CD14-positive monocyte (primary cell): ENCODE results near the gene BACE2. TPM values are rescaled to one million over a fixed set of nuclear protein-coding genes. Genes with fewer than 3 reads are reported as not detected.

ENCODE experiments used
- DNase-seq, 3 donors: peaks; one replicate each; pipeline ENCODE4 v3.0.0-alpha.2; 2011 to 2022
- H2AFZ ChIP-seq: 2 replicates; pipeline ENCODE4 v1.6.0; 2012; ENCODE audit warnings: mild to moderate bottlenecking, low read depth, low read length, inconsistent platforms; ENCODE audit not compliant: insufficient read depth, poor library complexity, severe bottlenecking
- H3K27ac ChIP-seq, 2 donors: 1 replicate in 1 of 2; 2 replicates in 1 of 2; pipeline ENCODE4 v1.5.1; 2012 to 2013; ENCODE audit warnings: low read length in 2 of 2, control low read depth in 1 of 2, inconsistent platforms in 1 of 2, low read depth in 1 of 2, mild to moderate bottlenecking in 1 of 2
- H3K27me3 ChIP-seq, 2 donors: one replicate each; pipeline versions ENCODE4 v1.6.0 to v1.6.1; 2011 to 2013; ENCODE audit warnings: low read length in 2 of 2; ENCODE audit not compliant: control insufficient read depth in 2 of 2, insufficient read depth in 2 of 2
- H3K36me3 ChIP-seq, 2 donors: replicated peaks in 1 of 2; 1 replicate in 1 of 2; 2 replicates in 1 of 2; pipeline versions ENCODE4 v1.5.1 to v1.6.1; 2012 to 2013; ENCODE audit warnings: low read length in 2 of 2, control low read depth in 1 of 2, inconsistent platforms in 1 of 2, mild to moderate bottlenecking in 1 of 2; ENCODE audit not compliant: insufficient read depth in 2 of 2, control insufficient read depth in 1 of 2
- H3K4me1 ChIP-seq, 2 donors: 1 replicate in 1 of 2; 2 replicates in 1 of 2; pipeline versions ENCODE4 v1.5.1 to v1.6.1; 2012 to 2013; ENCODE audit warnings: low read length in 2 of 2, control low read depth in 1 of 2, inconsistent platforms in 1 of 2, mild to moderate bottlenecking in 1 of 2, moderate library complexity in 1 of 2; ENCODE audit not compliant: insufficient read depth in 2 of 2, control insufficient read depth in 1 of 2
- H3K4me2 ChIP-seq: replicated peaks from 2 replicates; pipeline ENCODE3; 2012; ENCODE audit warnings: low read length, moderate library complexity, mild to moderate bottlenecking; ENCODE audit not compliant: poor library complexity, severe bottlenecking; ENCODE audit errors: extremely low read depth
- H3K4me3 ChIP-seq, 3 experiments: fragments of 200-600 bp in 1 of 3; sonication (generic) in 1 of 3; replicated peaks in 1 of 3; 1 replicate in 2 of 3; 2 replicates in 1 of 3; pipeline ENCODE4 v1.5.1; 2011 to 2013; ENCODE audit warnings: low read length in 3 of 3, mild to moderate bottlenecking in 3 of 3, control low read depth in 2 of 3, low read depth in 2 of 3, inconsistent platforms in 1 of 3, moderate library complexity in 1 of 3
- H3K79me2 ChIP-seq: 2 replicates; pipeline ENCODE4 v1.6.0; 2012; ENCODE audit warnings: mild to moderate bottlenecking, control low read depth, inconsistent platforms, low read length, moderate library complexity; ENCODE audit not compliant: insufficient read depth
- H3K9ac ChIP-seq: 2 replicates; pipeline ENCODE4 v1.6.0; 2017; ENCODE audit warnings: low read length, mild to moderate bottlenecking; ENCODE audit not compliant: insufficient read depth, poor library complexity, severe bottlenecking
- H3K9me3 ChIP-seq, 2 donors: replicated peaks in 1 of 2; 1 replicate in 1 of 2; 2 replicates in 1 of 2; pipeline versions ENCODE4 v1.5.1 to v1.6.1; 2012 to 2013; ENCODE audit warnings: low read length in 2 of 2, control low read depth in 1 of 2; ENCODE audit not compliant: control insufficient read depth in 1 of 2, insufficient read depth in 1 of 2
- H4K20me1 ChIP-seq: 2 replicates; pipeline ENCODE4 v1.6.0; 2012; ENCODE audit warnings: mild to moderate bottlenecking, low read length, control low read depth, moderate library complexity; ENCODE audit not compliant: insufficient read depth
- H3K27ac Mint-ChIP-seq, 7 donors: one replicate each; pipeline ENCODE4 v1.8.0; 2020; ENCODE audit warnings: mild to moderate bottlenecking in 7 of 7, mixed read lengths in 7 of 7, moderate library complexity in 6 of 7, inconsistent platforms in 2 of 7
- H3K27me3 Mint-ChIP-seq, 3 donors: one replicate each; pipeline ENCODE4 v1.8.0; 2021 to 2022; ENCODE audit warnings: low read depth in 3 of 3, mild to moderate bottlenecking in 3 of 3, mixed read lengths in 3 of 3, moderate library complexity in 3 of 3, inconsistent platforms in 1 of 3
- H3K36me3 Mint-ChIP-seq, 2 donors: one replicate each; pipeline ENCODE4 v1.8.0; 2020; ENCODE audit warnings: mixed read lengths in 2 of 2, inconsistent platforms in 1 of 2, mild to moderate bottlenecking in 1 of 2
- H3K4me1 Mint-ChIP-seq: one replicate; pipeline ENCODE4 v1.8.0; 2020; ENCODE audit warnings: mild to moderate bottlenecking, mixed read lengths
- H3K4me3 Mint-ChIP-seq, 2 donors: one replicate each; pipeline ENCODE4 v1.8.0; 2020; ENCODE audit warnings: mild to moderate bottlenecking in 2 of 2, mixed read lengths in 2 of 2, moderate library complexity in 1 of 2
- H3K9me3 Mint-ChIP-seq, 7 donors: one replicate each; pipeline ENCODE4 v1.8.0; 2020 to 2022; ENCODE audit warnings: mixed read lengths in 7 of 7, mild to moderate bottlenecking in 6 of 7, moderate library complexity in 6 of 7, inconsistent platforms in 2 of 7
- CTCF ChIP-seq: fragments of 200-600 bp; IDR thresholded peaks from one replicate; pipeline ENCODE4 v1.8.0; 2022; ENCODE audit warnings: antibody characterized with exemption, mild to moderate bottlenecking
- WGBS: methylation state at CpG from one replicate; pipeline ENCODE4 v1.1.5; 2013; ENCODE audit warnings: missing lambda C conversion rate; ENCODE audit not compliant: insufficient coverage; 5-methylcytosine and 5-hydroxymethylcytosine counted together
- intact Hi-C, 2 donors: fragments of 100-400 bp; cut with micrococcal nuclease; formaldehyde crosslinking; loops; one replicate each; pipeline versions ENCODE4 v1.15.0 to v1.15.1; 2023
- polyA plus RNA-seq, 3 donors: library from polyadenylated mRNA; depleted of rRNA in 1 of 3; unstranded in 2 of 3; stranded (reverse) in 1 of 3; fragments of 300-500 nt in 2 of 3; fragments of >200 nt in 1 of 3; fragmentation: Illumina TruSeq in 2 of 3; gene quantifications; 1 replicate in 2 of 3; 2 replicates in 1 of 3; pipeline ENCODE4 v1.2.3, GENCODE V29; 2012 to 2021

BACE2 gene
- polyA plus RNA-seq, 3 donors, result 0.05 to 0.26 TPM; not detected in 1

GRCh38 chr21:41164052-41164451, 3.9 kb upstream of the BACE2 start:
- Histone ChIP-seq H3K36me3 (no peaks in the 10 kb centered on the region), H3K4me3 (no peak overlapping the region), H3K79me2 (no peaks in the 10 kb centered on the region), H4K20me1 (no peaks in the 10 kb centered on the region), H3K4me1 (peaks cover 7 to 13% of the 10 kb centered on the region in 2 donors), H3K27ac (no peak overlapping the region), H3K9me3 (peaks cover 0 to 2% of the 10 kb centered on the region in 2 donors), H3K9ac (no peak overlapping the region), H3K27me3 (peaks cover 25 to 33% of the 10 kb centered on the region in 2 donors), H3K4me2 (no peak overlapping the region), H2AFZ (no peak overlapping the region)
- H3K36me3 Mint-ChIP-seq, result no peaks in the 10 kb centered on the region
- H3K4me1 Mint-ChIP-seq, result peaks cover 2% of the 10 kb centered on the region
- no peak for DNase-seq
- H3K4me3 Mint-ChIP-seq, result no peak overlapping the region
- WGBS, result no CpG with 5 or more reads among the region's 4 CpGs
- peaks cover 0 to 16% (median 2%) of the 10 kb centered on the region in 7 donors for H3K9me3 Mint-ChIP-seq
- TF ChIP-seq CTCF, result no peak
- H3K27ac Mint-ChIP-seq, result no peak overlapping the region
- H3K27me3 Mint-ChIP-seq, result peaks cover 28 to 45% (median 34%) of the 10 kb centered on the region in 3 donors
- intact Hi-C loops, result no loop called here

- peaks cover 7 to 13% of the 10 kb centered on the region in 2 donors for H3K4me1 ChIP-seq
- H2AFZ ChIP-seq, result no peak overlapping the region
- H3K27me3 ChIP-seq, result peaks cover 34 to 44% of the 10 kb centered on the region in 2 donors
- H3K4me3 ChIP-seq, result no peak overlapping the region
- no peak overlapping the region for H3K9ac ChIP-seq
- Mint-ChIP-seq H3K9me3 (peaks cover 0 to 10% (median 0%) of the 10 kb centered on the region in 7 donors), H3K27me3 (peaks cover 35 to 54% (median 44%) of the 10 kb centered on the region in 3 donors), H3K27ac (no peak overlapping the region), H3K4me1 (peaks cover 6% of the 10 kb centered on the region), H3K4me3 (no peak overlapping the region), H3K36me3 (no peaks in the 10 kb centered on the region)
- H3K4me2 ChIP-seq, result no peak overlapping the region
- no peaks in the 10 kb centered on the region for H3K79me2 ChIP-seq
- no peaks in the 10 kb centered on the region for H3K36me3 ChIP-seq
- no peak for DNase-seq
- H3K9me3 ChIP-seq, result no peaks in the 10 kb centered on the region
- intact Hi-C loops, result no loop called here
- H4K20me1 ChIP-seq, result no peaks in the 10 kb centered on the region
- 100% methylated on average over 2 of the region's 11 CpGs for WGBS
- H3K27ac ChIP-seq, result no peak overlapping the region
- TF ChIP-seq CTCF, result no peak
Observed at GRCh38 chr21:41164981-41165655, 2.8 kb upstream of the BACE2 start.
